Peyer's patch (tissue), 4 donors: ENCODE measurements around the gene TNNI3K. TPM values are rescaled to one million over a fixed set of nuclear protein-coding genes. Genes with fewer than 3 reads are reported as not detected.

ENCODE experiments used
- DNase-seq, 3 donors: peaks; one replicate each; pipeline ENCODE4 v3.0.0-alpha.2; 2017 to 2019
- H3K27ac ChIP-seq, 4 donors: fragments of 200-600 bp; sonication (generic); one replicate each; pipeline ENCODE4 v1.5.1; 2016 to 2019
- H3K27me3 ChIP-seq, 2 donors: fragments of 200-600 bp; sonication (generic); one replicate each; pipeline ENCODE4 v1.5.1; 2019
- H3K36me3 ChIP-seq, 3 donors: fragments of 200-600 bp; sonication (generic); one replicate each; pipeline ENCODE4 v1.5.1; 2016 to 2019
- H3K4me1 ChIP-seq, 4 donors: fragments of 200-600 bp; sonication (generic); one replicate each; pipeline ENCODE4 v1.5.1; 2016 to 2019
- H3K4me3 ChIP-seq, 4 donors: fragments of 200-600 bp; sonication (generic); 1 replicate in 3 of 4; 2 replicates in 1 of 4; pipeline ENCODE4 v1.5.1; 2016 to 2019; ENCODE audit warnings: mild to moderate bottlenecking in 1 of 4
- H3K9me3 ChIP-seq, 4 donors: fragments of 200-600 bp; sonication (generic); one replicate each; pipeline ENCODE4 v1.5.1; 2016 to 2019; ENCODE audit warnings: mild to moderate bottlenecking in 1 of 4
- CTCF ChIP-seq, 6 experiments: fragments of 450-650 bp in 4 of 6; fragments of 200-600 bp in 2 of 6; sonication (generic) in 1 of 6; IDR thresholded peaks; one replicate each; pipeline ENCODE4 v1.5.1; 2017 to 2019; ENCODE audit warnings: antibody characterized with exemption in 6 of 6, mild to moderate bottlenecking in 3 of 6, moderate library complexity in 1 of 6
- POLR2A ChIP-seq, 2 donors: fragments of 450-650 bp; IDR thresholded peaks; one replicate each; pipeline ENCODE4 v1.5.1; 2017; ENCODE audit warnings: antibody characterized with exemption in 2 of 2, mild to moderate bottlenecking in 2 of 2, moderate library complexity in 2 of 2
- total RNA-seq, 4 donors: library from RNA; depleted of rRNA; stranded (reverse); fragments of >200 nt; gene quantifications; one replicate each; pipeline ENCODE4 v1.1.0, GENCODE V29; 2016

The TNNI3K gene
- total RNA-seq, 4 donors from 2014 or later, result 2.0 TPM; not detected in 3

DNA sequence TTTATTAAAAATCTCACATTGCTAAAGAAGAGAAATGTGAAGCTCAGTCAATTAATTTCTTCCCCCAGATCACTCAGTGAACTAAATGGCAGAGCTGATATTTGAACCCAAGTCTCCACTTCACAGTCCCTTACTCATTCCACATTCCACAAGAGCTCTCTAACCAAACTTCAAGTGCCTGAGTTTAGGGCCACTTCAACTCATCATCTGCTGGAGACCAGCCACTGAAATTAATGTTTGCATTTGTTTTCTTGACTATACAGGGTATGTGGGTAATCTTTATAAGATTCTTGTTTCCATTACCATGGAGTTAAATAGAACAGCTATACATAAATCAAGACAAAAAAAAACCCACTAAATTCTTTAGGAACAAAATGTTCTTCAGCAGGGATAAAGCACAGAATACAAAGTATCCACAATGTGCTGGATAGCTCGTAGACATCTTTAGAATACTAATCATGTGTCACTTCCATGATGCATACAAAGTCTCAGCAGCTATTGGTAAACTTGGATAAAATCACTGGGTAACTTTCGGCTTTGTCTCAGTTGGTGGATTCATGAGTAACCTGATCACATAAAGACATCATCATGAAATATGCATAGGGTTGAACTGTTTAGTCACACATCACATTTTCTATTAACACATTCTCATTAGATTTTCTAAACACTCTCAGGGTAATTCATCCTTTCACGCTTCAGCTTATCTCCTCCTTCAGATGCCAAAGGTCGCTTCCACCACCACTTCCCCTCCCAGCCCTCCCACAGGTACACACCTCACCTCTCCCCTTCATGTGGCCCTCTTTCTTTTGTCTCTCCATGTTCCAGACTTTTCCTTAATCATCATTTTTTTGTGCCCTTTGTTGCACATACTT lies 187.5 kb downstream of the TNNI3K start:
- DNase-seq, result no peak
- TF ChIP-seq CTCF (IDR thresholded peaks at IDR 0.05) (no peak), POLR2A (IDR thresholded peaks at IDR 0.05) (no peak)
- H3K27ac ChIP-seq, result no peak overlapping the region
- no peaks in the 10 kb centered on the region for H3K4me1 ChIP-seq
- no peaks in the 10 kb centered on the region for H3K9me3 ChIP-seq
- no peak overlapping the region for H3K4me3 ChIP-seq
- H3K36me3 ChIP-seq, result no peaks in the 10 kb centered on the region
- H3K27me3 ChIP-seq, result no peaks in the 10 kb centered on the region

DNA sequence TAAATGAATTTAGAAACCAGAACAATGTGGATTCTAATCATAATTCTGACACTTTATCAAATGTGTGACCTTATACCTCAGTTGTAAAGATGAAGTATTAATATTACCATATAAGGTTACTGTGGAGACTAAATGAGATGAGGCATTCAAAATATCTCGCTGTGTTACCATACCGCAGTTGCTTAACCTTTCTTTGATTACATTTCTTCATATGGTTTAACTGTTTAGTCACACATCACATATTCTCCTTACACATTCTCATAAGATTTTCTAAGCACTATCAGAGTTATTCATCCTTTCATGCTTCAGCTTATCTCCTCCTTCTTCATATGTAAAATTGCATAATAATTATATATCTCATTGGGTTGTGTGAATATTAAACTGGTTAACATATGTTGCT lies 188.3 kb downstream of the TNNI3K start:
- no peak for DNase-seq
- Histone ChIP-seq H3K9me3 (no peaks in the 10 kb centered on the region), H3K4me1 (no peaks in the 10 kb centered on the region), H3K27ac (no peak overlapping the region), H3K4me3 (no peak overlapping the region), H3K36me3 (no peaks in the 10 kb centered on the region), H3K27me3 (no peaks in the 10 kb centered on the region)
- TF ChIP-seq POLR2A (IDR thresholded peaks at IDR 0.05) (no peak), CTCF (IDR thresholded peaks at IDR 0.05) (no peak)

- Histone ChIP-seq H3K27me3 (no peaks in the 10 kb centered on the region), H3K9me3 (no peaks in the 10 kb centered on the region), H3K4me1 (no peaks in the 10 kb centered on the region), H3K27ac (no peak overlapping the region), H3K36me3 (no peaks in the 10 kb centered on the region), H3K4me3 (no peak overlapping the region)
- TF ChIP-seq CTCF (IDR thresholded peaks at IDR 0.05), result no peak
- TF ChIP-seq POLR2A (IDR thresholded peaks at IDR 0.05), result no peak
- no peak for DNase-seq
Observed at GRCh38 chr1:74425676-74426075, 190.5 kb downstream of the TNNI3K start.

DNA sequence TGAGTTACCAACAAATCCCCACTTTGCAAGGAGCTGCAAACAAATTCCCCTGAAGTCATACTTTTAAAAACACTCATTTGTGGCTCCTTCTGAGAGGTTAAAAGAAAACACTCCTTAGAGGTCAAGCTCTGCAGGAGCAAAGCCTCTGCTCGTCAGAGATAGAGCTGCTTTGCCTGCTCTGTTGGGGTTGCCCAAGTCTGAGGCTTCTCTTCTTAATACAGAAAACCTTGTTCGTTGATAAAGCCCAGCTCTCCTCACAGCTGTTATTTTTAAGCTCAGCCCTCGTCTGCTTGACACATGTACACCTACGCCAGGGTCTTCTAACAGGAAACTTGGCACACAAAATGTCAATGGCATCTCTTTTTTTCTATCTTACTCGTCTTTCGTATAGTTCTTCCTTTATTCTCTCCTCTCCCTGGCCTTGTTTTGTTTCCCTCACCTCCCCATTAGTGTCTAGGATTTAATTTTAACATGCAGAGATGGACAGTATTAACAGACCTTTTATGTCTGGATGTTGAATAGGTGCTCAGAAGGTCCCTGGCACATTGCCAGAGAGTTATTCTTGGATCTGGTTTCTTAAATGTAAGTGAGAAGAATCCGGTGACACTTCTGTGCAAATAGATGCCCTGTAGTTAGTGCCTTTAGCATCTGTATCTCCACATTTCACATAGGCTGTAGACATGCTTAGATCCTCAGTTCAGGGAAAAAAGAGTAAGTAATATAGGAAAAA lies 191.2 kb downstream of the TNNI3K start:
- H3K4me1 ChIP-seq, result no peaks in the 10 kb centered on the region
- H3K9me3 ChIP-seq, result no peaks in the 10 kb centered on the region
- H3K4me3 ChIP-seq, result no peak overlapping the region
- H3K27ac ChIP-seq, result no peak overlapping the region
- H3K27me3 ChIP-seq, result no peaks in the 10 kb centered on the region
- H3K36me3 ChIP-seq, result no peaks in the 10 kb centered on the region
- TF ChIP-seq CTCF (IDR thresholded peaks at IDR 0.05), result no peak
- TF ChIP-seq POLR2A (IDR thresholded peaks at IDR 0.05), result no peak
- no peak for DNase-seq

DNA sequence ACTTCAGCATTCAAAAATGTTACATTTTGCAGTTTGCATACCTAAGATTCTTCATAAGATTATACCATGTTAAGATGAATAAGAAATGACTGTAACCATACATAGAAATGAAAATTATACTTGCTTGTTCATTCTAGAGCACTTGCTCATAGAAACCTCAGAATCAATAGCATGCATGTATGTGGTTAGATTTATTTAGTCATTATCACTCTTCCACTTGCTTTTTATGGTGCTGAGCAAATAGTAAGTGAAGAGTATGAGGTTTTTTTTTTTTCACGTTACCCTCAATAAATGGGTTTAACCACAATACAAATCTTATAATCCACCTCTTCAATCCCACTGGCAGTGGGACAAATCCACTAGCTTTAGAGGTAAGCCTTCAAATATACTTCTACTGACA lies 192.5 kb downstream of the TNNI3K start:
- Histone ChIP-seq H3K27me3 (no peaks in the 10 kb centered on the region), H3K4me1 (no peaks in the 10 kb centered on the region), H3K4me3 (no peak overlapping the region), H3K27ac (no peak overlapping the region), H3K36me3 (no peaks in the 10 kb centered on the region), H3K9me3 (no peaks in the 10 kb centered on the region)
- TF ChIP-seq POLR2A (IDR thresholded peaks at IDR 0.05) (no peak), CTCF (IDR thresholded peaks at IDR 0.05) (no peak)
- no peak for DNase-seq
